Fibroblast of skin of right biceps (primary cell): ENCODE measurements around the gene MIOX.

ENCODE experiments used
- DNase-seq: peaks from one replicate; pipeline ENCODE4 v3.0.0-alpha.2; 2013

The MIOX gene

GRCh38 chr22:50490531-50491308 is 4.1 kb downstream of the MIOX start:
- no peak for DNase-seq

DNA sequence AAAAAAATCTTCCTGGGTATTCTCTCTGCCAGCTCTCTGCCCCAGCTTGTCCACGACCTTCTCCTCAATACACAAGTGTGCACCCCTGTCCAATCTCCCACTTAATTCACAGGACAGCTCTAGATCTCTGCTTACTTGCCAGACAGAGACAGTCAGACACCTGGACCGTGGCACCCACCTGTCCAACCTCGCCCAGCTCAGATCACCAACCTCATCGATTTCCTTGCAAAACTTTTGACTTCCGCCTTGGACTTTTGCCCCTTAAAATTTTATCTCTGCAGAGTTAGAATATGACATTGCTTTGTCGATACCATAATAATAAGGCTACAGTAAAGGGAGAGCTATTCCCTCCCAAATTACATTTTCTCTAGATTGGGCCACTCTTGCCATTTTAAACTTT is 10.4 kb downstream of the MIOX start:
- no peak for DNase-seq

GRCh38 chr22:50498322-50498890 is 11.7 kb downstream of the MIOX start:
- DNase-seq = peak; percentile 55

DNA sequence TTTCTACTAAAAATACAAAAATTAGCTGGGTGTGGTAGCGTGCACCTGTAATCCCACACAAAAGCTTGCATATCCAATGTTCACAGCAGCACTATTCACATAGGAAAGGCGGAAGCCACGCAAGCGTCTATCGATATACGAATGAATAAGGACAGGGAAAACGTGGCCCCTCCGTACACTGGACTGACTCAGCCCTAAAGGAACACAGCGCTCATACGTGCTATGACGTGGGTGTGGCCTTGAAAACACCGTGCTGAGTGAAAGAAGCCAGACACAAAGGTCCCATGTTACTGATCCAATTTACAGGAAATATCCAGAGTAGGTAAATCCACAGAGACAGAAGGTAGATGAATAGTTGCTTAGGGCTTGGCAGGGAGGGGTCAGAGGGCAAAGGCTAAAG is 13.8 kb downstream of the MIOX start:
- DNase-seq = no peak

DNA sequence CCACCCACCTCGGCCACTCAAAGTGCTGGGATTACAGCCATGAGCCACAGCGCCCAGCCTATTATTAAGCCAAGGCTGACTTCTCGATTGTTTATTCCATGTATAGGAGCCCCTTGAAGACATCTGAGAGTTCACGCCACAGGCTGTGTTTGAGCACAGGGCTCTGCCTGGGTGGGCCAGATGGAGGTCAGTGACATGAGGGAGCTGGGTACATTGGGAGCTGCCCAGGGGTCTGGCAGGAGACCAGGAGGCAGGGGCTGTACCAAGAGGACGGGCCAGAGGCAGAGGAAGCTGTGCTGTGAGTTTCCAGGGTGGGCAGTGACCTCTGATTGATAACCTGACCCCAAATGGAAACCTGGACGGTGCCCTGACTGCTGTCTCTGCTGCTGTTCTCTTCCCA is 15.4 kb downstream of the MIOX start:
- no peak for DNase-seq

DNA sequence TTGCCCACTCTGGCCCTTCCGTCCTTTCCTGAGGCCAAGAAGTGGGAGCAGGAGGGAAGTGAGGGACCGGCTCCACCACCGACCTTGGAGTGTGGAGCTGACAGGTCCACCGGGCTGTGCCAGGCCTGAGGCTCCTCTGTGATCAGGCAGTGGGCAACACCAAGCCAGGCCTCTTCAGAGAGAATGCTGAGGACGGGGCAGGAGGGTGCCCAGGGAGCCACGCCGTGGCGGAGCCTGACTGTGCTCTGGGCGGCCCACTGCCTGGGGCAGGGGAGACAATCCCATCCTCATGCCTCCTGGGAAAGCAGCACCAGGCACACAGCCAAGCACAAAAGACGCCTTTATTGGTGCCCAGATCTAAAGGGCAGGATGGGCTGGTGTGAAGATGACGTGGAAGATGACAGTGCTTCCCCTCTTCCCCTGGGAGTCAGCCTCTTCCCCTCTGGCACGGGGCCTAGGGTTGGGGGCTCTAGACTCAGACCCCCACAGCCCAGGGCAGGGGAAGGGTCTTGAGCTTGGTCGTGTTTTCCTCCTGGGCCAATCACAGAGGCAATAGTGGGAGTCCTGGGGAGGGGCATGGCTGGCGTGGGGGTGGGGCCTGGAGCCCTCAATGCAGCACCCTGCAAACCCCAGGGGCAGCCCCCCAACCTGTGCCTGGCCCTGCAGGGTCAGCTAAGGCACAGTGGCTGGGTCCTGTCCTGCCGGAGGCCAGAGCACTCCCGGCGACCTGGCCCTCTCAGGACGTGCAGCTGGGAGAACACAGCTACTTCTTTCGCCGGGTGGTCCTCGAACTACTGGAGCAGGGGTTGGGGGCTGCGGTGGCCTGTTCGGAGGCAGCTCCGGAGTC is 16.2 kb downstream of the MIOX start:
- no peak for DNase-seq

DNA sequence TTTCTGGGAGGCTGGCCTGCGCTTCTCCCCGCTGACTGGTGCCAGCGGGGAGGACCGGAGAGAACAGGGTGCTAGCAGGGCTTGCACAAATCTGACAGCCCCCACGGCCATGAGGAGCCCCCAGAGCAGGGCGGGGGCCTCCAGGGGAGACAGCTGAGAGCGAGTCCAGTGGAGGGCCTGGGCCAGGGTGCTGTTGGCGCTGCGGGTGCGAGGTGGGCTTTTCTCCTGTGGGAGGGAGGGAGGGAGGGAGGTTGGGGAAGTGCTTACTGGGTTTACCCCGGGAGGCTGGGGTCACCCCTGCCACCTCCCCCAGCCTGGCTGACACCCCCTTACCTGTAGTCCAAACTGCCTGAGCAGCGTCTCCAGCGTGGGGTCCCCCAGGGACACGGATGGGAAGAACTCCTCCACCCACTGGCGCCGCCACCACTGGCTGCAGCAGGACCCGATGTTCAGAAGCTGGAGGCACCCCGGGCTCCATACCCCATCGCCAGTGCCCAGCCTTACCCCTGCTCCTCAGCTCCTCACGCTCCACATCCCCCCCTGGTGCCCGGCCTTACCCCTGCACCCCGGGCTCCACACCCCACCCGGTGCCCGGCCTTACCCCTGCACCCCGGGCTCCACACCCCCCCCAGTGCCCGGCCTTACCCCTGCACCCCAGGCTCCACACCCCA is 17.0 kb downstream of the MIOX start:
- no peak for DNase-seq

- DNase-seq = no peak
Measured at GRCh38 chr22:50504369-50505211, 17.9 kb downstream of the MIOX start.

DNA sequence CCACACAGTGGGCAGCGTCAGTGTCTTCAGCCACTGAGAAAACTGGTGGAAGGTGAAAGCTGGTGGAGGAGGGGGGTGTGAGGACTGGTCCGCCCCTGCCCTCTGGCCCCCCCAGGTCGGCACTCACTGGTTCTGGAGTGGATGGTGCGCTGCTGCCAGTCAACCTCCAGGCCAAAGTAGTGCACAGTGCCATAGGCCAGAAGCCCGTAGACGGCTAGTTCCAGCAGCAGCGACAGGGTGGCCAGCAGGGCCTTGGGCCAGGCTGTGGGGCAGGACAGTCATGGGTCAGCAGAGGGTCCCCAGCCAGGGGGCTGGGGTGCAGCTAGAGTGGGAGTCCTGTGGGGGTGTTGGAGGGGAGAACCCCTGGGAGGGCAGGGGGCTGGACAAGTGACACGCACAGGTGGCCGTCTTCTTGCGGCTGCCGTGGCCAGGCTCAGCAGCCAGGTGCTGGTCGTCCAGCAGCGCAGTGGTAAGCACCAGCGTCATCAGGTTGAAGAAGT is 18.7 kb downstream of the MIOX start:
- DNase-seq = no peak

- no peak for DNase-seq
Measured at GRCh38 chr22:50505776-50506610, 19.3 kb downstream of the MIOX start.

GRCh38 chr22:50506611-50507420 is 20.2 kb downstream of the MIOX start:
- no peak for DNase-seq

DNA sequence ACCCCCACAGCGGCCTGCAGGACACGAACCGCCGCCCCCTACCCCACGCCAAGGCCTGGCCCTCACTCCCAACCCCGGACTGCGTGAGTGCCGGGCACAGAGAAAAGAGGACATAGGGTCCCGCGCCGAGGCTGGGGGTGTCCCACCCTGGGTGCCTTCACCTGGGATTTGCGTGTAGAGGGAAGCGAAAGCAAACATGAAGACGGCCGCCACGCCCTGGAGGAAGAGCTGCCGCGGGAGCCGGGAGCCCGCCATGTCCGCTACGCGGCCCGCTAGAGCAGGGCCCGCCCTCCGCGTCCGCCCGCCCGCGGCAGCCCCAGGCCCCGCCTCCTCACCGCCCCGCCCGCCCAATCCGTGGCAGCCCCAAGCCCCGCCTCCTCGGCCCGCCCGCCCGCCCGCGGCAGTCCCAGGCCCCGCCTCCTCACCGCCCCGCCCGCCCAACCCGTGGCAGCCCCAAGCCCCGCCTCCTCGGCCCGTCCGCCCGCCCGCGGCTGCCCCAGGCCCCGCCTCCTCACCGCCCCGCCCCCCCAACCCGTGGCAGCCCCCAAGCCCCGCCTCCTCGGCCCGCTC is 20.8 kb downstream of the MIOX start, which contains the start of gene LMF2:
Gene LMF2 (minus strand): TSS at position 282 of the 570 bp plus-strand sequence. CDS start 27 bp downstream, at position 255.
- no peak for DNase-seq

GRCh38 chr22:50507991-50508884 is 21.6 kb downstream of the MIOX start, which contains the start of gene NCAPH2:
Gene NCAPH2 (plus strand): TSS chr22:50508224. CDS start chr22:50508338, 114 bp downstream.
- peak; percentile 97 for DNase-seq

DNA sequence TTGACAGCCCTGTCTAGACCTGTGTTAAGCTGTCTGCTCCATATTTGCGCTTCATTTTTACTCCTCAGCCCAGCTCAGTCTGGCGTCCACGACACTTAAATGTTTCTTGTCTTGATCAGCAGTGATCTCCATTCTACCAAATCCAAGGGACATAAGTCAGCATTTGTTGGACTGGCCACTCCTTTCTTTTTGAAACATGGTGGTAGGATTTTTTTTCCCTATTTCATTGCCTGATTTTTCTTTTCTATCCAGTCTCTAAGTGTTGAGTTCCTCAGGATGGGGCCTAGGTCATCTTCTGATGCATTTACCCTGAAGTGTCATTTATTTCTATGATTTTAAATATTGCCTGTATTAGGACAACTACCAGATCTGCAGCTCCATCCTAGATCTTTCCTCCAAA is 22.2 kb downstream of the MIOX start:
- no peak for DNase-seq

DNA sequence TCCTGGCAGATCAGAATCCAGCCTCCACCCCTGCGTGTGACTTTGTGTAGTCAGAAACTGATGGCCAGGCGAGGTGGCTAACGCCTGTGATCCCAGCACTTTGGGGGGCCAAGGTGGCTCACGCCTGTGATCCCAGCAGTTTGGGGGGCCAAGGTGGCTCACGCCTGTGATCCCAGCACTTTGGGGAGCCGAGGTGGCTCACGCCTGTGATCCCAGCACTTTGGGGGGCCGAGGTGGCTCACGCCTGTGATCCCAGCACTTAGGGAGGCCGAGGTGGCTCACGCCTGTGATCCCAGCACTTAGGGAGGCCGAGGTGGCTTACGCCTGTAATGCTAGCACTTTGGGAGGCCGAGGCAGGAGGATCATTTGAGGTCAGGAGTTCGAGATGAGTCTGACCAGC is 26.5 kb downstream of the MIOX start:
- DNase-seq = no peak

DNA sequence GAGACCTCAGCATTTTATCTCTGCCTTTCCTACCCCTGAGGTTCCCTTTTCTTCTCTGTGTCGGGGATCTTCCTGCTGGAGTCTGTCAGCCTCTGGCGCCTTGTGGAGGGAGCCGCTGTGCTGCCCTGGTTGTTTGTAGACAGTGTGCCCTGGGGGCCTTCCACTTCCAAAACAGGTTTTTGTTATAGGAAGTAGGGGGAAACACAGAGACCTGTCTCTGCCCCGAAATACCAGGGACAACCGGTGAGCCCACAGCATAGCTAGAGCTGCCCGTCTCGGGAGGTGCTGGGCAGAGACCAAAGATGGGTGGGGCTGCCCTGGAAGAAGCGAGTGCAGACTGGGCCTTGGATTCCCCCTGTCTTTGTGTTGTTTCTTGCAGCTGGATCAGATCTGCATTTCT is 29.4 kb downstream of the MIOX start:
- DNase-seq = no peak

DNA sequence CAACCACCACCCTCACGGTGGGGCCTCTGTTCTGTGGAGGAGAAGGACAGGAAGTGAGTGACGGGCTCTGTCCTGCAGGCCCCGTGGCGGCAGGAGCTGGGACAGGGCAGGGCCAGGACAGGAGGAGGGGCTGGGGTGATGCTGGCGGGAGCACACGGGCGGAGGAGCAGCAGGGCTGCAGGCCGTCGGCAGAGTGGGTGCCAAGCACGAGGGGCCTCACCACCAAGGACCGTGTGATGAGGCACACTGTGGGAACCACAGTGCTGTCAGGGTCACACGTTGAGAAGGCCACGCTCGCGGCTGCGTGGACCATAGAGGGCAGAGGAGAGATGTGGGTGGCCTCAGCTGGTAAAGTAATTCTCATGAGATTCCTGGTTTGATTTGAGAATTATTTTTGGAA is 30.2 kb downstream of the MIOX start:
- DNase-seq = no peak

- no peak for DNase-seq
Measured at GRCh38 chr22:50517495-50518260, 31.0 kb downstream of the MIOX start.
